ENCODE results near the gene FBXO21.

FBXO21 gene

DNA sequence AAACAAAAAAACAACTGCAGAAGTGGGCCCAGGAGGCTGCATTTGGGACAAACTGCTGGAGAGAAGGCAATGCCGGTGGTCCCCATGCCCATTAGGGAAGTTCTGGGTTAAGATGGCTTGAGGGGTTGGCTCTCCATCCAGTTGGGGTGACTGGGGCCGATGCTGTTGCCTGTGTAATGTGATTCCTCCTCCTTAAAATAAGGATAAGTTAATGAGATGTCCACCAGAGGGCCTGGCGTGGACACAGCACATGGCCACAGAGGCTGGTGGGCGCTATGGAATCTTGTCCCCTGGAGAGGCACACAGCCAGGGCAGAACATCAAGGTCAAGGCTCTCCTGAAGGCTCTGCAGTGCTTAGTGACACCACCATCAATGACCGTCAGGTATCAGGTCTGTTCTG, 90.0 kb downstream of the FBXO21 start:
- no peaks in the 10 kb centered on the region for H3K9me2 ChIP-seq (replicated peaks; ENCODE audit: control insufficient read depth, low read length)
- no peaks in the 10 kb centered on the region for H3K9me3 ChIP-seq (ENCODE audit: control insufficient read depth, insufficient read depth, low read length)
- no peak overlapping the region for H3K27ac ChIP-seq (ENCODE audit: low read depth, low read length)
- no peak overlapping the region for H3K4me3 ChIP-seq (ENCODE audit: low read length)
- H4K20me1 ChIP-seq (ENCODE audit: control insufficient read depth, insufficient read depth, low read depth, low read length), result peaks cover 3% of the 10 kb centered on the region; the same call in 1 of the 2 replicates
- H3K27me3 ChIP-seq (ENCODE audit: control insufficient read depth, low read length), result peaks cover 28% of the 10 kb centered on the region
- H3K79me2 ChIP-seq (ENCODE audit: control insufficient read depth, low read length), result peaks cover 17% of the 10 kb centered on the region
- peak; percentile 32 for TF ChIP-seq CTCF (IDR thresholded peaks at IDR 0.05; ENCODE audit: low read depth, low read length, poor library complexity, severe bottlenecking)
- TF ChIP-seq EZH2phosphoT487 (IDR thresholded peaks at IDR 0.05; ENCODE audit: borderline replicate concordance, low read length), result no peak
- H3K4me2 ChIP-seq (ENCODE audit: low read length), result peak overlapping the region; percentile 18; the same call in 1 of the 2 replicates
- peaks cover 44% of the 10 kb centered on the region for H3K4me1 ChIP-seq (ENCODE audit: control insufficient read depth, low read length)
- H3F3A ChIP-seq (ENCODE audit: control insufficient read depth, insufficient read depth), result peaks cover 11% of the 10 kb centered on the region; the same call in 1 of the 2 replicates
- no peaks in the 10 kb centered on the region for H3K36me3 ChIP-seq (ENCODE audit: control insufficient read depth, low read length)

DNA sequence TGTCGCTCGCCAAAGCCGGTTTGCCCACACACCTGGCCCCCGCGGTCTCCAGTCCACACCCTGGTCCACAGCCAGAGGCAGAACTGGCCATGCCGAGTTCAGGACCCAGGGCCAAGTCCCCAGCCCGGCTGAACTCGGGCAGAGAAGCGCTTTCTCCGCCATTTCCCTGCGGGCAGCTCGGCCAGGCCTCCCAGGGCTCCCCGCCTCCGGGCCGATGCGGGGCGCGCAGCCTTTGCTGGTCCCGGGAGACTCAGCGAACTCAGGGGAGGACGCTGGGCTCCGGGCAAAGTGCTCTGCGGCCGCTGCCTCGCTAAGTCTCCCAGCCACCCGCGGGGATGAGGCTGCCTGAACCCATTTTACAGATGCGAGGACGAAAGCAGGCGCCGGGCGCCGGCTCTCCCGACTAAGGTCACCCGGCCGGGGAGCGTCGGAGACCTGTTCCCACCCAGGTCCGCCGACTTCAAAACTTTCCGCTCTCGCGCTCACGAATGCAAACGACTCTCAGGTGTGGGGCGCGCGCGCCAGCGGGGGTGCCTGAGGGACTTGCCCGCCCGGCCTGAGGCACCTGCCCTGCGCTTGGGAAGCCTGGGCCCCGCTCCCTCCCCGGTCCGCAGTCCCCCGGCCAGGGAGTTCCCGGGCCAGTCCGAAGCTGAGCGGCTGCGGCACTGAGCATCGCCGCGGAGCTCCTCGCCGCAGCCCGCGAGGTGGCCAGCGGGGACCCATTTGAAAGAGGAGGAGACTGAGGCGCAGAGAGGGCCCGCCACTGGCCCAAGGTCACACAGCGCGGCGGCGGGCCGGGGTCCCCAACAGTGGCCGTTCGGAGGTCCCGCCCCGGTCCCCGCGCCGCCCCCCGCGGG, 91.7 kb downstream of the FBXO21 start:
- H3K4me2 ChIP-seq (ENCODE audit: low read length), result peak overlapping the region; percentile 80
- peaks cover 11% of the 10 kb centered on the region; the same call in 1 of the 2 replicates for H3F3A ChIP-seq (ENCODE audit: control insufficient read depth, insufficient read depth)
- peaks cover 44% of the 10 kb centered on the region for H3K4me1 ChIP-seq (ENCODE audit: control insufficient read depth, low read length)
- no peak for TF ChIP-seq EZH2phosphoT487 (IDR thresholded peaks at IDR 0.05; ENCODE audit: borderline replicate concordance, low read length)
- no peak for TF ChIP-seq CTCF (IDR thresholded peaks at IDR 0.05; ENCODE audit: low read depth, low read length, poor library complexity, severe bottlenecking)
- no peak overlapping the region for H3K27ac ChIP-seq (ENCODE audit: low read depth, low read length)
- H3K27me3 ChIP-seq (ENCODE audit: control insufficient read depth, low read length), result peaks cover 21% of the 10 kb centered on the region
- peaks cover 17% of the 10 kb centered on the region for H3K79me2 ChIP-seq (ENCODE audit: control insufficient read depth, low read length)
- H3K9me3 ChIP-seq (ENCODE audit: control insufficient read depth, insufficient read depth, low read length), result no peaks in the 10 kb centered on the region
- peak overlapping the region; percentile 86 for H3K4me3 ChIP-seq (ENCODE audit: low read length)
- H4K20me1 ChIP-seq (ENCODE audit: control insufficient read depth, insufficient read depth, low read depth, low read length), result peaks cover 3% of the 10 kb centered on the region; the same call in 1 of the 2 replicates
- H3K36me3 ChIP-seq (ENCODE audit: control insufficient read depth, low read length), result no peaks in the 10 kb centered on the region
- no peaks in the 10 kb centered on the region for H3K9me2 ChIP-seq (replicated peaks; ENCODE audit: control insufficient read depth, low read length)

- Histone ChIP-seq H3K27me3 (ENCODE audit: control insufficient read depth, low read length) (peaks cover 21% of the 10 kb centered on the region), H3K9me2 (replicated peaks; ENCODE audit: control insufficient read depth, low read length) (no peaks in the 10 kb centered on the region), H3K36me3 (ENCODE audit: control insufficient read depth, low read length) (no peaks in the 10 kb centered on the region), H3K79me2 (ENCODE audit: control insufficient read depth, low read length) (peaks cover 17% of the 10 kb centered on the region), H3K4me2 (ENCODE audit: low read length) (peak overlapping the region; percentile 80), H3F3A (ENCODE audit: control insufficient read depth, insufficient read depth) (peaks cover 11% of the 10 kb centered on the region; the same call in 1 of the 2 replicates), H3K27ac (ENCODE audit: low read depth, low read length) (no peak overlapping the region), H3K4me3 (ENCODE audit: low read length) (peak overlapping the region; percentile 86), H4K20me1 (ENCODE audit: control insufficient read depth, insufficient read depth, low read depth, low read length) (peaks cover 3% of the 10 kb centered on the region; the same call in 1 of the 2 replicates), H3K9me3 (ENCODE audit: control insufficient read depth, insufficient read depth, low read length) (no peaks in the 10 kb centered on the region), H3K4me1 (ENCODE audit: control insufficient read depth, low read length) (peaks cover 44% of the 10 kb centered on the region)
- TF ChIP-seq CTCF (IDR thresholded peaks at IDR 0.05; ENCODE audit: low read depth, low read length, poor library complexity, severe bottlenecking) (no peak), EZH2phosphoT487 (IDR thresholded peaks at IDR 0.05; ENCODE audit: borderline replicate concordance, low read length) (no peak)
Observed at GRCh38 chr12:117098024-117098360, 92.3 kb downstream of the FBXO21 start.

All from DOHH2 (cell line).